ENCODE data around the gene FAAP20. TPM values are rescaled to one million over a fixed set of nuclear protein-coding genes. Genes with fewer than 3 reads are reported as not detected.

The FAAP20 gene
- total RNA-seq, 2 donors from 2014 or later: 59.1 to 66.9 TPM

DNA sequence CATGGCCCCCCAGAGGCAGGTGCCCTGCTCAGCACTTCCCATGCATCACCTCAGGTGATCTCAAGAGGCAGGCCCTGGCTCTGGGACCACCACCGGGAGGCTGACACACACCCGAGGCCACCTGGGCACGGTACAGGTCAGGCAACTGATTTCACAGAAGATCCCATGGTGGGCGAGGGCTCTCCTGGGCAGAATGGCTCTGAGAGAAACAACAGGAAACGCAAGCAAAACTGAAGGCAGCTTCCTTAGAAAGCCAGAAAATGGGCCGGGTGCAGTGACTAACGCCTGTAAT is 22.1 kb upstream of the FAAP20 start:
- Mint-ChIP-seq H3K27ac (peak overlapping the region in 1 of 2 donors; percentile 14), H3K9me3 (peaks cover 0 to 8% of the 10 kb centered on the region in 2 donors), H3K36me3 (no peaks in the 10 kb centered on the region)
- no peak for DNase-seq (ENCODE audit: low spot score in 2 of 2)
- ATAC-seq: no peak

DNA sequence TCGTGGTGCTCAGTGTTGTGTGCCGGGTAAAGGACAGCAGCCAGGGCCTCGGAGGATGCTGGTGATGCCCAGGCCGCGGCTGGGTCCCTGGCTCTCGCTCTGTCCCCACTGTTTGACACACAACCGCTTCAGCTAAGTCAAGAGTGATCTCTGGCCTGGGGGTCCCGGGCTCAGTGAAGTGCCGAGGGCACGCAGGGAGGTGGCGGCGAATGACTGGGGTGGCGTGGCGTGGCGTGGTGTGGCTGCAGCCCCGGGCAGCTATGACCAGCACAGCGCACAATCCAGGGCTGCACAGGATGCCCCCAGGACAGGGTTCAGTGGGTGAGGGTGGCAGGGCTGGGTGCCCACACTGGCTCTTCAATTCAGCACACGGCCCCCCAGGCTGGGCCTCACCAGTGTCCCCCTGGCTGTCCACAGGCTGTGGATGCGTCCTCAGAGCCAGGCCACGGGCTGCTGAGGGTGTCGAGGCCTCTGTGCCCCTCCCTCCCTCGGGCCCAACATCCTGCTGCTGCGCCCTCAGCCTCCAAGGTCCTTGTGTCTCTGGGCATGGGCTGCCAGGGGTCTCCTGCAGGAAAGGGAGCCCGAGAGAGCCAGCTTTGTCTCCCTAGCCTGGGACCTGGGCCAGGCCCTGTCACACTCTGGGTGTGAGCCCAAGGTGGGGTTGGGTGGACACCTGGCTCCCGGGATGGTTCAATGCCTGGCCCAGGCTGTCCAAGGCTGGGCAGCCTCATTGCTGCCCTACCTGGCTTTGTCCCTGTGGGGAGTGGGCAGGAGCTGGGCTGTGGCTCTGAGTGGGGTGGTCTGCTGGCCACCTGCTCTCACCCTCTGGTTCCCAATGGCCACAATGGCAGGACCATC is 21.6 kb upstream of the FAAP20 start:
- DNase-seq (ENCODE audit: low spot score in 2 of 2): no peak
- Mint-ChIP-seq H3K9me3 (peaks cover 0 to 8% of the 10 kb centered on the region in 2 donors), H3K27ac (no peak overlapping the region), H3K36me3 (no peaks in the 10 kb centered on the region)
- ATAC-seq: no peak

DNA sequence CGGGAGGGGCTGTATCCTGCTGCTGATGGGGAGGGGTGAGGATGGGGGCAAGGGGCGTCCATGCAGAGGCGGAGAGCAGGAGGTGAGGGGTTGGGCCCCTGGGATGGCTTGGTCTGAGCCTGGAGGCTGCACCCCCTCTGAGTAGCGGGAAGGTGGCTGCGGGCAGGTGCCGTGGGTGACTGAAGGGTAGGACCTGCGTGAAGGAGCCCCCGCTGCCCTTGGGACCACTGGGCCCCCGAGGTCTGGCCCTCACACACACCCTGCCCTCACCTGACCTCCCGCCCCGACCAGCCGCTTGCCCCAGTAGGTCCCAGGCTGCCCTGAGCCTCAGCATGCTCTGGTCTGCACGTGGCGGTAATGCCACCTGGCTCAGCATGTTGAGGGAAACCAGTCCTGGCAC is 20.8 kb upstream of the FAAP20 start:
- Mint-ChIP-seq H3K27ac (no peak overlapping the region), H3K36me3 (no peaks in the 10 kb centered on the region), H3K9me3 (peaks cover 0 to 8% of the 10 kb centered on the region in 2 donors)
- ATAC-seq (no peak), DNase-seq (ENCODE audit: low spot score in 2 of 2) (no peak)

DNA sequence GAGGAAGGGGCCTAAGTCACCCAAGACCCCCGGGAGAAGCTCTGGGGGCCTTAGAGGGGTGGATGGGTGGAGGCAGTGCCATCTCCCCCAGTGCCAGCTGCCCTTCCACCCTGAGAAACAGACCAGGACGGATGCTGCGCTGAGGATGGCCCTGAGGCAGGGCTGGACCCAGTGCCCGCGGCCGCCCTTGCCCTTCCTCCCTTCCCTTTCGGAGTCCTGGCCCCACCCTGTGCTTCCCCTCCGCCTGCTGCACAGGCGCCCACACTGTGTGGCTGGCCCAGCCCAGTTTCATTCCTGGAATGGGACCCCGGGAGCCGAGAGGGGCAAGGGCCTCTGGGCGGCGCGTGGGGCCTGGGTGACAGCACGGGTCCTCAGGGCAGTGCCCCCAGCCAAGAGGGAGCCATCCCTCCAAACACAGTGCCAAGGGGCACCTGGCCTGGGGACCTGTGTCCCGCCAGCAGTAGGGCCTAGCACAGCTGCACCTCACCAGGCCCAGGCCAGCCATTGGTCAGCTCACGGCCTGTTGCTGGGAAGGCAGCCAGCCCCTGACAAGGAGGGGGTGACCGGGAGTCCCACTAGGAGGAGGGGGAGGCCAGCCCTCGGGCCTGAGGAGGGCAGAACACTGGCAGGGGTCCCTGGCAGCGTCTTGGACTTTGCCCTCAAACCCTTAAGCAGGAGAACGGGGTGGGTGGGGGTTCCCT is 20.1 kb upstream of the FAAP20 start:
- Mint-ChIP-seq H3K36me3 (no peaks in the 10 kb centered on the region), H3K27ac (no peak overlapping the region), H3K9me3 (peaks cover 0 to 8% of the 10 kb centered on the region in 2 donors)
- no peak for DNase-seq (ENCODE audit: low spot score in 2 of 2)
- no peak for ATAC-seq

DNA sequence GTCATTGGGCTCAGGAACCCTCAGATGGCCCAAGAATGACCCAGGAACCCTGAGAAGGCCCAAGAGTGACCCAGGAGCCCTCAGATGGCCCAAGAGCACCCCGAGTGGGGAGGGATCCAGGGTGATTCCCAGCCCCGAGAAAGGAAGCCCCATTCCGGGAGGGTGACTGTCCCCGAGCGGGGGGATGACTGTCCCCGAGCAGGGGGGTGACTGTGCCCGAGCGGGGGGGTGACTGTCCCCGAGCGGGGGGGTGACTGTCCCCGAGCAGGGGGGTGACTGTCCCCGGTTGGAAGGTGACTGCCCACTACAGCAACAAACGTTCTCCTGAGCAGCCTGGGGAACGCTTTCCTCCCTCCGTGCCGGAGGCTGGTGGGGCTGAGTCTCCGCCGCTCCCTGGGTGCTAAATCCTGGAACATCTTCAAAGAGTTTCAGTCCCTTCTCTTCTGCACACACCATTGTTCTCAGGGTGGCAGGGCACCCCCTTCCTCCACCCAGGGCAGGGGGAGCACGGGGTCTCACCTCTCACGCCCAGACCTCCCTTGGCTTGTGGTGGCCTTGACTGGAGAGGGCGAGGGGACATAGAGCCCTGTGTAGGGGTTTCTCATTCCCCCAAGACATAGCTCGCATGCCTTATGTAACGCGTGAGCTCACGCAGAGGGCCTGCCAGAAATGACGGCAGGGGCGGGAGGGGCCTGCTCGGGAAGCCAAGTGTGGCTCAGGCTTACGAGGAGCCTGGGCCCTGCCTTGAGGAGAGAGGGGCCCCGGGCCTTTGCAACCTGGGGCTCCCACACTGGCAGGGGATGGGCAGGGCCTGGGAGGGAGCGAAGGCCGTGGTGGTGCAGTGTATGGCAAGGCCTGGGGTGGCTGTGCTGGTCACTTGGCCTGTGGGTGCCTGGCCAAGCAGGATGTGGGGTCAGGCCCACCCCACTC is 19.3 kb upstream of the FAAP20 start:
- Mint-ChIP-seq H3K9me3 (peaks cover 0 to 3% of the 10 kb centered on the region in 2 donors), H3K27ac (no peak overlapping the region), H3K36me3 (no peaks in the 10 kb centered on the region)
- DNase-seq (ENCODE audit: low spot score in 2 of 2) (no peak), ATAC-seq (no peak)

DNA sequence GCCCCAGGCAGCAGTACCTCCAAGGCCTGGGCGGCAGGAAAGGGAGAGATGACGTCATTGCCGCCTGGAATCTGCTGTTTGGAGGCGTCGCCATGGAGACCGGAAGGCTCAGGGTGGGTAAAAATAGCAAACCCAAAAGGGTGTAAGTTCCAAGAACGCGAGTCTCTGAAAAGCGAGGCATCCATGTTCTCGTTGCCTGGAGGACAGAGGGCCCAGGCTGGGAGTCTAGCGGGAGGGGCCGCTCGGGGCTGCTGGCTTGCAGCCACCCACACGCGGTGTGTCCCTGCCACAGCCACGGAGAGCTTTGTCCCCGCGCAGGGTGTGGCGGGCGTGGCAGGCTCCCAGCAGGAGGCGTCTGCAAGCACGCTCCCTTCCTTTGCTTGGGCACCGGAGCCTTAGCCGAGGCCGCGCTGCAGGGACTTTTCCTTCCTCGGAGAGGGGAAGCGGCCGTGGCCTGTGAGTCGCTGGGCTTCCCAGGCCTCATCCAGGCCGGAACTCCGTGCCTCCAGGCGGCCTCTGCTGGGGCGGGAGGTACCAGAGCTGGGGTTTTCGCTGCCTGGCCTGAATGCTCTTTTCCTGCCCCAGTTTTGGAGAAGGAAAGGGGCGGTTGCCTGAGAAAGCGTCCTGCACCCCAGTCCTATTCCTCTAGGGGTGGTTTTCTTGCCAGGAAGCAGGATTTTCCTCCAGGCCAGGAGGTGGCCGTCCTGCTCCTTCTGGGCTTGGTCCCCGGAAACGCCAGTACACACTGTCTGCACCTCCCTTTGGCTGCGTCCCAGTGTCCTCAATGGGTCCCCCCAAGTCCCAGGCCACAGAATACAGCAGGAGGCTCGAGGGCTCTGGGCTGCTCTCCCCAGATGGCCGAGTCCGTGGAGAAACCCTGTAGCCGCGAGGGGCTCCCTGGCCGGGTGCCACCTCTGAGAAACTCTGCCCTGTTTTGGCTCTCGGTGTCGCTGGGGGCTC is 18.2 kb upstream of the FAAP20 start:
- ATAC-seq (peak; percentile 78 to 81), DNase-seq (ENCODE audit: low spot score in 2 of 2) (peak; percentile 57 to 64)
- no peaks in the 10 kb centered on the region for H3K36me3 Mint-ChIP-seq
- H3K9me3 Mint-ChIP-seq: no peaks in the 10 kb centered on the region
- H3K27ac Mint-ChIP-seq: no peak overlapping the region

DNA sequence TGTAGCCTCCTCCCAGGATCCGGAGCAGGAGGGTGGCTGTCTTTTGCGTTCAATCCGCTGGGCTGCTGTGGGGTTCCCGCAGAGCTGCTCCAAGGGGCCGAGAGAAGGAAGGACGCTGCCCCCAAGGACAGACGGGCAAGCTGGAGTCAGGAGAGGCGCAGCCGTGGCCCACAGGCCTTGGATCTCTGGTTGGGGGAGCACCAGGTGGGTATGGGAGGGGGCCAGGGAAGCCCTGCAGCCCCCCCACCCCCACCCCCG is 17.6 kb upstream of the FAAP20 start:
- Mint-ChIP-seq H3K36me3 (no peaks in the 10 kb centered on the region), H3K27ac (no peak overlapping the region), H3K9me3 (no peaks in the 10 kb centered on the region)
- no peak for DNase-seq (ENCODE audit: low spot score in 2 of 2)
- no peak for ATAC-seq

DNA sequence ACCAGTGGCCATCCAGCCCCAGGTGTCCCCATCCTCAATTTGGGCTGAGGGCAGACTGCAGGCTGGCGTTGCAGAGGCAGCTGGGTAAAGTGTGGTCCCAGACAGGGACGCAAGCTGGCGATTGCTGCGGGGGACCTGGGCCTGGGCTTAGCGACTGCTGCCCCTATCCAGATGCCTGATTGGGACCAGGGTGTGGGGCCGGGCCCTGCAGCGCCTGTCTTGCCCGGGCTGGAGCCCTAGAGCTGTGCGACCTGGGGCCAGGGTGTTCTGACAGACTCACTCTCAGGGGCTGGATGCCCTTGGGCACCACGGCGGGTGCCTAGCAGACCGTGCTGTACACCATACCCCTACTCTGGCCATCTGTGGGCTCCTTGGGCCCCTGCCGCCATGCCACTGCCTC is 16.2 kb upstream of the FAAP20 start:
- no peak overlapping the region for H3K27ac Mint-ChIP-seq
- no peaks in the 10 kb centered on the region for H3K36me3 Mint-ChIP-seq
- ATAC-seq: no peak
- H3K9me3 Mint-ChIP-seq: no peaks in the 10 kb centered on the region
- DNase-seq (ENCODE audit: low spot score in 2 of 2): no peak

DNA sequence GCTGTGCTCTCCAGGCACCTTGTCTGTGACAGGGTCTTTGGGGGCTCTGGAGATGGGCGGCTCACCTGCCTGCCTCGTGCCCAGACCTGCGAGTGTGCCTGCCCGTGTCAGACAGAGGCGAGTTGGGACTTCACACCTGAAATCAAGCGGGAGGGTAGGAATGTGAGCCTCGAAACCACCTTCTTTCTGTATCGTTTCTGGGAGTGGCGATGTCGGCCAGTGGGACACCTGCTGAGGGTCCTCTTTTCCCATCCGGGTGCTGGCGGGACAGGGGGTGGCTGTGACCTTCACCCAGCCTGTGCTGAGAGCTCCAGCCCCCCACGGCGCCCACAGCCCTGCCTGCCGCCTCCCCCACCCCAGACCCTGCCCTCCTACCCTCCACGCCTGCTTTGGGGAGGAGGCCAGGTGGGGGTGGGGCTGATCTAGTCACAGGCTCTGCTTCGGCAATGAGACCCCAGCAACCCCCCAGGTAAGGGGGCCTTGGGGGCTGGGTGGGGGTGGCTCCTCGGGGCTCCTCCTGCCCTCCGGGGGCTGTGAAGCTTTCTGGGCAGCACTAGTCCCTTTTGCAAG is 15.6 kb upstream of the FAAP20 start:
- no peak for ATAC-seq
- DNase-seq (ENCODE audit: low spot score in 2 of 2): no peak
- no peak overlapping the region for H3K27ac Mint-ChIP-seq
- H3K36me3 Mint-ChIP-seq: no peaks in the 10 kb centered on the region
- no peaks in the 10 kb centered on the region for H3K9me3 Mint-ChIP-seq

DNA sequence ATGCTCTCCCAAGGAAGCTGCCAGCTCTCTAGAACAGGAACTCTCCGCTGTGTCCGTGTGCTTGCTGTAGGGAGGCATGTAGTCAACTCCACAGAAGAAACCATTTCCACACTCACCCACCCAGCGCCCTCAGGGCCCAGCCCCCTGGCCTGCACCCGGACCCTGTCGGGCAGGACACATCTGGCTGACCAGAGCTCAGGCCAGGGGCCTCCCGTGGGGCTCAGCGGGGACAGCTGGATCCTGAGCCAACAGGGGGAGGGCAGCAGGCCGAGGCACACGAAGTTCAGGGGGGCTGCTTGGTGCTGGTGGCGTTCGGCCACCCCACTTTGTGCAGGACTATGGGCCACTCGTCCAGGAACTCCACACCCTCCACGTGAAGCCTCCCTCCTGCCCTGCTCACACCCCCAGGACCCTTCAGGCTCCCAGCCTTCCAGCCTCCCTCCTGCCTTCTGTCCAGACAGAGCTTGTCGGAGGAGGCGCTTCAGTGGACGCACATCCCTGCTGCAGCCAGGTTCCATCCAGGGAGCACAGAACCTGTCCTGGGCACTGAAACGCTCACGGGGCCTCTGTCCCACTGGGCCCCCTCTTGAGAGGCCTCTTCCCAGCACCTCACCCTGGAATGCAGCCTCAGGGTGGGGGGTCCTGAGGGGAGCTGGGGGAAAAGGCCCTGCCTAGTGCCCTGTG is 15.0 kb upstream of the FAAP20 start:
- H3K9me3 Mint-ChIP-seq: no peaks in the 10 kb centered on the region
- DNase-seq (ENCODE audit: low spot score in 2 of 2) (no peak), ATAC-seq (no peak)
- no peaks in the 10 kb centered on the region for H3K36me3 Mint-ChIP-seq
- H3K27ac Mint-ChIP-seq: no peak overlapping the region

DNA sequence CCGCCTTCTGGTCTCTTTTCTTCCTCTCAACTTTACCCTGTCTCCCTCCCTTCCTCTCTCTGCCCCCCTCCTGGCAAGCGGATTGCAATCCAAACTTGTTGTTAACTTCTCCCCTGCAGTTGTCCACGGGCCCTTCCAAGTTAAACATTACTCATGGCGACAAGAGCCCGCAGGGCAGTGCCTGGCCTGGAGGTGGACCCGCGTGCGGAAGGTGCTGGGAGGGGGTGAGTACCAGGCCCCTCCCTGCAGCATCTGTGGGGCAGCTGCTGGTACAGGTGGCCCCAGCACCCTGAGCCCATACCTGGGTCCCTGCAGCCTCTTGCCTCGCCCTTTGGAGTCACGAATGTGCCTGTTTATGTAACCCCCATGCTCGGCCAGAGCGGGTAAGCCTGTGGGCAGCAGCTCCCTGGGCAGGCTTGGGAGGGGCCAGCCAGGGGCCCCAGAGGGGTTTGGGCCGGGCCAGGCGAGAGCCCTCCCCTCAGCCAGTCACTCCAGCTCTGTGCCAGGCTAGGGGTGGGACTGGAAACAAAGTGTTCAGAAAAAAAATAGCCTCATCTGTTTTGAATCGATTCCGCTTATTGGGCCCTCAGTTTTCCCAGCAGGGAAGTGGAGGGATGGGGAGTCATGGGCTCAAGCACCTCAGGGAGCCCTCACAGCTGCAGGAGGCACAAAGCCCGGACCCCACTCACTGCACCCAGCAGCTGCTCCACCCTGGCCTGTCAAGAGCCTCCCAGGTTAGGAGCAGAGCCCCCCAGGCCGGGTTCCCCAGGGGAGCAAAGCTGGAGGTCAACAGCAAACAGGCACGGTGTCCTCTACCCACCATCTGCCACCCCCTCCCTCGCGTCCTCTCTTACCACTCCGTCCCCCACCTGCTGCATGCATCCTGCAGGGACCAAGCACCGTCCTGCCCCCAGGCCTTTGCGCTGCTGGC is 14.0 kb upstream of the FAAP20 start:
- DNase-seq (ENCODE audit: low spot score in 2 of 2): no peak
- H3K9me3 Mint-ChIP-seq: no peaks in the 10 kb centered on the region
- ATAC-seq: no peak
- H3K27ac Mint-ChIP-seq: no peak overlapping the region
- no peaks in the 10 kb centered on the region for H3K36me3 Mint-ChIP-seq

DNA sequence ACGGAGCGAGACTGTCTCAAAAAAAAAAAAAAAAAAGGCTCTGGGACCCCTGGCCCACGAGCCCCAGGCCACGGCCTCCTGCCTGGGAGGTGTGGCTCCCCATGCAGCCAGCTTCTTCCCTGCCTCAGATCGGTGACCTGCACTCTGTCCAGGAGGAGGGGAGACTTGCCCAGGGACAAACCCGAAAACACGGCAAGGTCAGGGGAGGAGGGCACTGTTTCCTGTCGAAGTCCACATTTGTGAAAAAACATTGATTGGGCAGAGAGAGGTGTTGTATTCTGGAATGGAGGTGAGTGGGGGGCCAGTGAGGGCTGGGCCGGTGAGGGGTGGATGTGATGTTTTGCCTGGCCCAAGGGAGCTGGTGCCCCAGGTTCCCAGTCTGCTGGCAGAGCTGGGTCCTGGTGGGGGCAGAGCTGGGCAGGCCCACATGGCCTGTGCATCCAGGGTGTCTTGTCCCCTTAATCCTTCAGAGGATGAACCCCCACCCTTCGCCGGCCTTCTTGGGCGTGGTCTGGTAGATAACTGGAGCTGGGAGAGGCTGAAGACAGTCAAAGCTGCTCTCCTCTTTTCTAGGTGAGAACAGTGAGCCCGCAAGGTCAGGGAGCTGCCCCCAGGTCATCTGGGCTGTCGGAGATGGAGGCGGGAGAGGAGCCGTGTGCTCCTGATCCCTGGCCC is 12.4 kb upstream of the FAAP20 start:
- Mint-ChIP-seq H3K36me3 (no peaks in the 10 kb centered on the region), H3K27ac (no peak overlapping the region), H3K9me3 (no peaks in the 10 kb centered on the region)
- ATAC-seq (no peak), DNase-seq (ENCODE audit: low spot score in 2 of 2) (no peak)

DNA sequence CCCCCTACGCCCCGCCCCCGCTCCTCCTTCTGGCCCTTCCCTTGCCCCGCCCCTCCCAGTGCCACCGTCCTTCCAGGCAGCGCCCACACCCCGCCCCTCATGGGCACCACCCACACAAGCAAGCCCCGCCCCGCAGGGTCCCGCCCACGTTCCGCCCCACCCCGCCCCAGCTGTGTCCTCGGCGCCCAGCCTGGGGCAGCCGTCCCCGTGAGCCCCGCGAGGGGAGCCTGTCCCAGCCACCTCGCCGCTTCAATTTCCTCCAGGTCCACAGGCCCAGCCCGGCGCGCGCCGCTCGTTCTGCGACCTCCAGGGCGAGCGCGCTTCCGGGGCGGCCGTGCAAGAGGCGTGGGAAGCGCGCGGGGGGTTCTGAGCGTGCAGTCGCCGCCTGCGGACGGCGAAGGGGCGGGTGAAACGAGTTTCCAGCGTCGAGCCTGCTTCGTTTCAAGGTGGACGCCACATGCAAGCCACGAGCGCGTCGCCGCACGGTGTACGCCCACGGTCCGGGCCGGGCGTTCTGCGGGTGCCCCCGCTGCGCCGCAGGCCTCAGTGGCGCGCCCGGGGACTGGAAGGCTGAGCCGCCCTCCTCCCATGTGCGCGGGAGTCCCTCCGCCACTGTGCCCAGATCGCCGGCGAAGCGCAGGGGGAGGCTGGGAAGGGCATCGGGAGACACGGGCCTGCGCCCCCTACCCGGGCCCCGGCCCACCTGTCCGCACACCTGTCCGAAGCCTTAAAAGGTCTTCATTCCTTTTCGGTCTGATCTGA is 10.8 kb upstream of the FAAP20 start:
- DNase-seq (ENCODE audit: low spot score in 2 of 2) (peak; percentile 83 to 90), ATAC-seq (peak; percentile 84 to 88)
- H3K36me3 Mint-ChIP-seq: no peaks in the 10 kb centered on the region
- no peaks in the 10 kb centered on the region for H3K9me3 Mint-ChIP-seq
- H3K27ac Mint-ChIP-seq: no peak overlapping the region
